DND-41 (cell line): ENCODE measurements around the gene NODAL.

ENCODE experiments used
- EZH2 ChIP-seq: IDR thresholded peaks from 3 replicates; pipeline ENCODE4 v1.6.1; 2012; ENCODE audit warnings: borderline replicate concordance, low read depth, mild to moderate bottlenecking, moderate library complexity, low read length, inconsistent platforms; ENCODE audit not compliant: severe bottlenecking
- TF ChIP-seq, protein P1 (sequence below): IDR thresholded peaks from 2 replicates; pipeline ENCODE4 v1.5.1; 2012; ENCODE audit warnings: borderline replicate concordance, low read length, moderate library complexity, mild to moderate bottlenecking; ENCODE audit not compliant: poor library complexity, severe bottlenecking; ENCODE audit errors: extremely low read depth

DNA sequence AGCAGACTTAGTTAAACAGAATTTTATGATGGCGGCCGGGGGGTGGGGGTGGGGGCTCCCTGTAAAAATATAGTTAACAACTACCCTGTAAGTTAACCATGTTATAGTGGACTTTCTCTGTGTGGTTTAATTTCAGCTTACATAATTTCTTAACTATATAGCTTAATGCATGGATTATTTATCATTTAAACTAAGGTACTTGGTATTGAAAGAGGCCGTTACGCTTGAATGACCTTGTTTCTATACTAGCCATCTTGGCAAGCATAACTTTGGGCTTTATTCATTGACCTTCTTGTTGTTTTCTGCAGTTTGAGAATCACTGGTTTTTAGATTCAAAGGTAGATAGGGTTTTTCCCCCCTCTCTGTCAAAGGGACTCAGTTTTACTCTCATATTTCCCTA is 29.1 kb downstream of the NODAL start:
- TF ChIP-seq, protein P1, sequence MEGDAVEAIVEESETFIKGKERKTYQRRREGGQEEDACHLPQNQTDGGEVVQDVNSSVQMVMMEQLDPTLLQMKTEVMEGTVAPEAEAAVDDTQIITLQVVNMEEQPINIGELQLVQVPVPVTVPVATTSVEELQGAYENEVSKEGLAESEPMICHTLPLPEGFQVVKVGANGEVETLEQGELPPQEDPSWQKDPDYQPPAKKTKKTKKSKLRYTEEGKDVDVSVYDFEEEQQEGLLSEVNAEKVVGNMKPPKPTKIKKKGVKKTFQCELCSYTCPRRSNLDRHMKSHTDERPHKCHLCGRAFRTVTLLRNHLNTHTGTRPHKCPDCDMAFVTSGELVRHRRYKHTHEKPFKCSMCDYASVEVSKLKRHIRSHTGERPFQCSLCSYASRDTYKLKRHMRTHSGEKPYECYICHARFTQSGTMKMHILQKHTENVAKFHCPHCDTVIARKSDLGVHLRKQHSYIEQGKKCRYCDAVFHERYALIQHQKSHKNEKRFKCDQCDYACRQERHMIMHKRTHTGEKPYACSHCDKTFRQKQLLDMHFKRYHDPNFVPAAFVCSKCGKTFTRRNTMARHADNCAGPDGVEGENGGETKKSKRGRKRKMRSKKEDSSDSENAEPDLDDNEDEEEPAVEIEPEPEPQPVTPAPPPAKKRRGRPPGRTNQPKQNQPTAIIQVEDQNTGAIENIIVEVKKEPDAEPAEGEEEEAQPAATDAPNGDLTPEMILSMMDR = no peak
- TF ChIP-seq EZH2 = no peak
